ENCODE data around the gene BPIFB1. TPM values are rescaled to one million over a fixed set of nuclear protein-coding genes. Genes with fewer than 3 reads are reported as not detected.

BPIFB1 gene
- total RNA-seq, 3 donors from 2014 or later = 0.66 to 1.0 TPM; not detected in 1

DNA sequence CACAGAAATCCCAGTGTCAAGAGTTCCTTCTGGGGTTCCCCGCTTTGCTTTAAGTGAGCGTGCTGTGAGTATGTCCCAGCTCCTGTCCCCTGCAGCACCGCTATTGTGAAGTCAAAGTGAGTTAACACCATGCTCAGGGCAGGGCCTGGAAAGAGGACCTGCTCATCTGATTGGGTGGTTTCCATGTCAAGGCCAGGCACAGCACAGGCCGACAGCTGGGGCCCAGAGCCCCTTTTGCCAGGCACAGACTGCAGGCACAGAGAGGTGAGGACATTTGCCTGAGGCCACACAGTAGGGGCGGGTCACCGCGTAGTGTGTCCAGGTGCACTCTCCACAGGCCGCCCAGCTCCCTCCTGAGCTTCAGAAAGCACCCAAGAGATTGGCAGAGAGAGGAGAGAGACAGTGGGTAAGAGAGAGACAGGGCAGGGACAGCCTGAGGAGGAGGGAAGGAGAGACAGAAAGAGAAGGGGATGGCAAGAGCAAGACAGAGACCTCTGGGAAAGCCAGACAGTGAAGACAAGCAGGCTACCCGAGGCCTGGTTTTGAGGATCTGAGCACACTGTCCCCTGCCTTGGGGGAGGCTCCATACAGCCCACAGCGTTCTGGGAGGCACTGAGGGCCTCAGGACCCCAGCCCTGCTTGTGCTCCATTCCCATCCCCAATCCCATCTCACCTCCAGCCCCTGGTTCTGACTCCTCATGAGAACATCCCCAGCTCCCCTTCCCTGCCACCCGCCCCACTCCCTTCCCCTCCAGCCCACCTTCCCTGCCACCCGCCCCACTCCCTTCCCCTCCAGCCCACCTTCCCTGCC, 6.5 kb upstream of the BPIFB1 start:
- no peak for DNase-seq (ENCODE audit: low spot score in 2 of 2)
- Histone ChIP-seq H3K27ac (no peak overlapping the region), H3K36me3 (no peaks in the 10 kb centered on the region), H3K4me3 (no peak overlapping the region), H3K4me1 (no peaks in the 10 kb centered on the region), H3K27me3 (no peaks in the 10 kb centered on the region), H3K9me3 (no peaks in the 10 kb centered on the region)
- intact Hi-C loops (cut with DNase I; ENCODE audit: low total_unique reads) = no loop called here
- no peak for TF ChIP-seq POLR2AphosphoS5 (IDR thresholded peaks at IDR 0.05)
- TF ChIP-seq, protein P1, sequence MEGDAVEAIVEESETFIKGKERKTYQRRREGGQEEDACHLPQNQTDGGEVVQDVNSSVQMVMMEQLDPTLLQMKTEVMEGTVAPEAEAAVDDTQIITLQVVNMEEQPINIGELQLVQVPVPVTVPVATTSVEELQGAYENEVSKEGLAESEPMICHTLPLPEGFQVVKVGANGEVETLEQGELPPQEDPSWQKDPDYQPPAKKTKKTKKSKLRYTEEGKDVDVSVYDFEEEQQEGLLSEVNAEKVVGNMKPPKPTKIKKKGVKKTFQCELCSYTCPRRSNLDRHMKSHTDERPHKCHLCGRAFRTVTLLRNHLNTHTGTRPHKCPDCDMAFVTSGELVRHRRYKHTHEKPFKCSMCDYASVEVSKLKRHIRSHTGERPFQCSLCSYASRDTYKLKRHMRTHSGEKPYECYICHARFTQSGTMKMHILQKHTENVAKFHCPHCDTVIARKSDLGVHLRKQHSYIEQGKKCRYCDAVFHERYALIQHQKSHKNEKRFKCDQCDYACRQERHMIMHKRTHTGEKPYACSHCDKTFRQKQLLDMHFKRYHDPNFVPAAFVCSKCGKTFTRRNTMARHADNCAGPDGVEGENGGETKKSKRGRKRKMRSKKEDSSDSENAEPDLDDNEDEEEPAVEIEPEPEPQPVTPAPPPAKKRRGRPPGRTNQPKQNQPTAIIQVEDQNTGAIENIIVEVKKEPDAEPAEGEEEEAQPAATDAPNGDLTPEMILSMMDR (IDR thresholded peaks at IDR 0.05) = no peak
- no peak for TF ChIP-seq POLR2A (IDR thresholded peaks at IDR 0.05)

DNA sequence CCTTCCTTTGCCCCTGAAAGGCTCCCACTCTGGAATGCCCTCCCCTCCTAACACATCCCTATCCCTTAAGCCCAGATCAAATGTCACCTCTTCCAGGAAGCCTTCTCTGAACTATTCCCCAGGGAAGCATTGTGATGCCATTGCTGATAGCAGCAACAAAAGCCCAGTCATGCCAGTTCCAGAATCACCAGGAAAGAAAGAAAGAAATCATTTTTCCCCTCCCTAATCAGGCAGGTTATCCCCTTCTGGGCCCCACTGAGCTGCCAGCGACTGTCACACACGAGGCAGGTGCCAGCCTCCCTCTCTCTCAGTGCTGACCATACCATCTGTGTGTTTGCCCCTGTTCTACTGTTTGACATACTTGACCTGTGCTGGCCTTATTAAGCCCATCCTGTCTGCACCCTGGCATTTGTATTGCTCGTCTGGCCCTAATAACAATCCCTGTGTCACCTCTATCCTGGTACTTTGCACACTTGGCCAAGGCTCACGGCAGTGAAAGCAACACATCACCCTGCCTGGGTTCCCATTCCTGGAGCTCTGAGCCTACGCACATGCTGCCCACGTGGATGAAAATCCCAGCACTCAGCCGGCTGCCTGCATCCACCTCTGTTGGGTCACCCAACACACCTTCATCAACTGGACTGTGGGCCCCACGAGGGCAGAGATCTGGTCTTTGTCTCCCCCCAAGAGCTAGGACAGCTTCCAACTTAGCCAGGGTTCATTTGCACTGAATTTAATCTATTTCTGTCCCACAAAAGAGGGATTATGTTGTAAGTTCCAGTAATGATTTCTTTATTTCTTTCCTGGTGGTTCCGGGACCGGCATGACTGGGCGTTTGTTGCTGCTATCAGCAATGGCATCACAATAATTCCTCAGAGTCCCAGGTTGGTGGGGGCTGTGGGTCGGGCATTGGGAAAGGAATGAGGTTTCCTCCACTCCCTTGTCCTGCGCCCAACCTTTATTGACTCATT, 5.3 kb upstream of the BPIFB1 start:
- no peak overlapping the region for H3K4me3 ChIP-seq
- TF ChIP-seq POLR2A (IDR thresholded peaks at IDR 0.05) (no peak), POLR2AphosphoS5 (IDR thresholded peaks at IDR 0.05) (no peak)
- TF ChIP-seq, protein P1 (IDR thresholded peaks at IDR 0.05) = no peak
- H3K4me1 ChIP-seq = no peaks in the 10 kb centered on the region
- intact Hi-C loops (cut with DNase I; ENCODE audit: low total_unique reads) = no loop called here
- no peaks in the 10 kb centered on the region for H3K9me3 ChIP-seq
- no peaks in the 10 kb centered on the region for H3K27me3 ChIP-seq
- no peaks in the 10 kb centered on the region for H3K36me3 ChIP-seq
- H3K27ac ChIP-seq = no peak overlapping the region
- DNase-seq (ENCODE audit: low spot score in 2 of 2) = no peak

DNA sequence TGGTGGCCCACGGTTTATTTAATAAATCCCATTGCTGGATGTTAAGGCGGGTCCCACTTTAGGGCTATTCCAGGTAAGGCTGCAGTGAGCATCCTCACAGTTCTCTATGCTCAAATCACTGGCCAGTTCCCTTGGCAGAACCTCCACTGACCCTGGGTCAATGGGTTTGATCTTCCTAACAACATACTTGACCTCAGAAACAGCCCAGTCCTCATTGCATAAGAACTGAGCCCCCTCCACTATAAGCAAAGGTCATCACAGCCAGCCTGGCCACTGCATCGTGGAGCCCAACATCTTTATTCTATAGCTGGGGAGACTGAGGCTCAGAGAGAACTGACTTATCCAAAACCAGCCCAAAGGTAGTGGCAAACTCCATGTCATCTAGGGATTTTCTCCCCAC, 4.3 kb upstream of the BPIFB1 start:
- Histone ChIP-seq H3K4me1 (no peaks in the 10 kb centered on the region), H3K27ac (no peak overlapping the region), H3K27me3 (no peaks in the 10 kb centered on the region), H3K9me3 (no peaks in the 10 kb centered on the region), H3K36me3 (no peaks in the 10 kb centered on the region), H3K4me3 (no peak overlapping the region)
- intact Hi-C loops (cut with DNase I; ENCODE audit: low total_unique reads) = no loop called here
- no peak for TF ChIP-seq POLR2AphosphoS5 (IDR thresholded peaks at IDR 0.05)
- TF ChIP-seq, protein P1 (IDR thresholded peaks at IDR 0.05) = no peak
- no peak for TF ChIP-seq POLR2A (IDR thresholded peaks at IDR 0.05)
- no peak for DNase-seq (ENCODE audit: low spot score in 2 of 2)

DNA sequence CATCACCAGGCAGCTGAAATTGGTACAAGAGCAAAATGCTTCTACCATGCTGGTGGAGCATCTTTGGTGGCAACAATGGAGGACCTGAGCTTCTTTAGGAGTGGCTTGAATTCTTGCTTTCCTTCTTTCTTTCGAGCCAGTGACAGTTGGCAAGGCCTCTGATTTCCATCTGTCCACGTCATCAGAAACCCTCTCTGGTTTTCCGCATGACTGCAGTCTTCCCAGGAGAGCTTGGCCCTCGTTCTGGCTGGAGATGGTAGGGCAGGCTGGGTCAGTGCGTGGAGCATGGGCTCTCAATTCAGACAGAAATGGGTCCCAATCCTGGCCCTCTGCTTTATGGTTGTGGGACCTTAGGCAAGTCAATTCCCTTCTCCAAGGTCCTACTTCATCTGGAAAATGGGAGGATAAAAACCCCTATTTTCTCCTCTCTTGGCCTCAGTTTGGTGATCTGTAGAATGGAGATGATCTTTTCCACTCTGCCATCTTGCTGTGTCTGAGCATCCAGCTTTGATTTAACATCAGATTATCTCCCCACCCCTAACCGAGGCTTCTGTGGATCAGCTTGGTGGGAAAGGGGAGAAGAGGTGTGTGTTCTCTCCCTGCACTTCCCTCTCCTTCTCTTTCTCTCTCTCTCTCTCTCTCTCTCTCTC, 3.6 kb upstream of the BPIFB1 start:
- Histone ChIP-seq H3K4me1 (no peaks in the 10 kb centered on the region), H3K27me3 (no peaks in the 10 kb centered on the region), H3K36me3 (no peaks in the 10 kb centered on the region), H3K4me3 (no peak overlapping the region), H3K27ac (no peak overlapping the region), H3K9me3 (no peaks in the 10 kb centered on the region)
- intact Hi-C loops (cut with DNase I; ENCODE audit: low total_unique reads) = no loop called here
- no peak for TF ChIP-seq POLR2AphosphoS5 (IDR thresholded peaks at IDR 0.05)
- TF ChIP-seq, protein P1 (IDR thresholded peaks at IDR 0.05) = no peak
- no peak for TF ChIP-seq POLR2A (IDR thresholded peaks at IDR 0.05)
- DNase-seq (ENCODE audit: low spot score in 2 of 2) = no peak

Data from breast epithelium (tissue), 4 donors.